Activated B cell treated with CpG ODN at 0.5 μM for 24 hours (primary cell): ENCODE data around the gene SAMD4A. TPM values are rescaled to one million over a fixed set of nuclear protein-coding genes. Genes with fewer than 3 reads are reported as not detected.

Experiments used
- ATAC-seq: fragments of 200-7000 bp; cut with Tn5 transposase; one replicate; pipeline ENCODE4 v1.10.0; 2021; ENCODE audit warnings: low read depth, mild to moderate bottlenecking, moderate library complexity
- CTCF ChIA-PET: fragments of 350-600 bp; sonication (Branson Sonifier 250); formaldehyde crosslinking; loops from one replicate; lab custom pipeline; 2021; ENCODE audit warnings: antibody characterized with exemption; lab: Charles Lee
- POLR2A ChIA-PET: fragments of 350-600 bp; sonication (Branson Sonifier 250); formaldehyde crosslinking; loops from one replicate; lab custom pipeline; 2021; ENCODE audit warnings: antibody characterized with exemption; lab: Charles Lee
- DNase-seq: peaks from one replicate; pipeline ENCODE4 v3.0.0; 2022
- H3K27ac Mint-ChIP-seq: one replicate; pipeline ENCODE4 v1.8.0; 2020; ENCODE audit warnings: mixed read lengths
- H3K27me3 Mint-ChIP-seq: one replicate; pipeline ENCODE4 v1.8.0; 2021; ENCODE audit warnings: mixed read lengths
- H3K36me3 Mint-ChIP-seq: one replicate; pipeline ENCODE4 v1.8.0; 2021; ENCODE audit warnings: low read depth, mixed read lengths
- H3K4me1 Mint-ChIP-seq: one replicate; pipeline ENCODE4 v1.8.0; 2021; ENCODE audit warnings: mixed read lengths
- H3K4me3 Mint-ChIP-seq: one replicate; pipeline ENCODE4 v1.8.0; 2020; ENCODE audit warnings: mild to moderate bottlenecking, mixed read lengths
- H3K9me3 Mint-ChIP-seq: one replicate; pipeline ENCODE4 v1.8.0; 2020; ENCODE audit warnings: mixed read lengths
- CTCF ChIP-seq: fragments of 200-600 bp; IDR thresholded peaks from one replicate; pipeline ENCODE4 v1.8.0; 2022; ENCODE audit warnings: antibody characterized with exemption, mild to moderate bottlenecking
- intact Hi-C: fragments of 100-400 bp; cut with micrococcal nuclease; formaldehyde crosslinking; loops from one replicate; pipeline ENCODE4 v1.15.1; 2024
- total RNA-seq: library from RNA; stranded (reverse); gene quantifications from 2 replicates; pipeline ENCODE4 v1.2.3, GENCODE V29; 2022

The SAMD4A gene
- total RNA-seq, 1 donor from 2014 or later, result 8.7 TPM

GRCh38 chr14:54760866-54761575 lies 194.1 kb downstream of the SAMD4A start:
- Mint-ChIP-seq H3K4me1 (no peaks in the 10 kb centered on the region), H3K27ac (no peak overlapping the region), H3K9me3 (no peaks in the 10 kb centered on the region), H3K4me3 (no peak overlapping the region), H3K36me3 (peaks cover 44% of the 10 kb centered on the region), H3K27me3 (no peaks in the 10 kb centered on the region)
- no peak for ATAC-seq
- intact Hi-C loops, result no loop called here
- ChIA-PET POLR2A (interaction anchor here (0.6 kb wide), 1 partner anchor 193 kb away, joined by 3 read pairs; no protein-coding TSS in a partner anchor), CTCF (no interaction called here)
- DNase-seq, result no peak
- TF ChIP-seq CTCF, result no peak

- intact Hi-C loops, result no loop called here
- Mint-ChIP-seq H3K9me3 (no peaks in the 10 kb centered on the region), H3K27ac (no peak overlapping the region), H3K4me1 (no peaks in the 10 kb centered on the region), H3K36me3 (peaks cover 46% of the 10 kb centered on the region), H3K4me3 (no peak overlapping the region), H3K27me3 (no peaks in the 10 kb centered on the region)
- no peak for ATAC-seq
- TF ChIP-seq CTCF, result no peak
- ChIA-PET POLR2A (no interaction called here), CTCF (no interaction called here)
- no peak for DNase-seq
These were observed 194.9 kb downstream of the SAMD4A start for GRCh38 chr14:54761835-54762234.

- no peak for ATAC-seq
These were observed 195.4 kb downstream of the SAMD4A start for GRCh38 chr14:54762296-54762695.

GRCh38 chr14:54763761-54764160 lies 196.8 kb downstream of the SAMD4A start:
- H3K27me3 Mint-ChIP-seq, result no peaks in the 10 kb centered on the region
- no peak overlapping the region for H3K4me3 Mint-ChIP-seq
- POLR2A ChIA-PET, result no interaction called here
- DNase-seq (no peak), ATAC-seq (no peak)
- intact Hi-C loops, result no loop called here
- TF ChIP-seq CTCF, result no peak
- CTCF ChIA-PET, result no interaction called here
- H3K36me3 Mint-ChIP-seq, result peaks cover 55% of the 10 kb centered on the region
- no peaks in the 10 kb centered on the region for H3K9me3 Mint-ChIP-seq
- no peak overlapping the region for H3K27ac Mint-ChIP-seq
- no peaks in the 10 kb centered on the region for H3K4me1 Mint-ChIP-seq

More at GRCh38 chr14:54762296-54762695, 195.4 kb downstream of the SAMD4A start:
- CTCF ChIA-PET, result no interaction called here
- TF ChIP-seq CTCF, result no peak
- Mint-ChIP-seq H3K27ac (no peak overlapping the region), H3K27me3 (no peaks in the 10 kb centered on the region), H3K4me3 (no peak overlapping the region), H3K36me3 (peaks cover 49% of the 10 kb centered on the region), H3K9me3 (no peaks in the 10 kb centered on the region), H3K4me1 (no peaks in the 10 kb centered on the region)
- no peak for DNase-seq
- intact Hi-C loops, result no loop called here
- POLR2A ChIA-PET, result no interaction called here

- Mint-ChIP-seq H3K36me3 (peaks cover 47% of the 10 kb centered on the region), H3K27ac (no peak overlapping the region), H3K9me3 (no peaks in the 10 kb centered on the region), H3K4me1 (no peaks in the 10 kb centered on the region), H3K27me3 (no peaks in the 10 kb centered on the region), H3K4me3 (no peak overlapping the region)
- ChIA-PET POLR2A (no interaction called here), CTCF (no interaction called here)
- TF ChIP-seq CTCF, result no peak
- intact Hi-C loops, result no loop called here
- ATAC-seq (no peak), DNase-seq (no peak)
These were observed 199.6 kb downstream of the SAMD4A start for GRCh38 chr14:54766276-54767138.
